K562 (cell line): ENCODE measurements around the gene ORAI1. TPM values are rescaled to one million over a fixed set of nuclear protein-coding genes. Genes with fewer than 3 reads are reported as not detected.

Experiments used
- AFF4 ChIP-seq: sonication (generic); formaldehyde crosslinking; IDR thresholded peaks from 2 replicates; pipeline ENCODE4 v1.8.0; 2023; ENCODE audit warnings: mild to moderate bottlenecking, missing genetic modification reagents
- ARNT ChIP-seq, 2 experiments: fragments of 450-650 bp; IDR thresholded peaks; 2 replicates each; pipeline ENCODE4 v1.6.1; 2016; ENCODE audit warnings: mild to moderate bottlenecking in 1 of 2
- CREM ChIP-seq: IDR thresholded peaks from 2 replicates; pipeline ENCODE4 v1.6.1; 2014; ENCODE audit warnings: antibody characterized with exemption, low read depth
- ETS2 ChIP-seq: IDR thresholded peaks from 2 replicates; pipeline ENCODE4 v1.6.1; 2016; ENCODE audit warnings: borderline replicate concordance, missing genetic modification characterization, mild to moderate bottlenecking, moderate library complexity, missing compliant biosample characterization; ENCODE audit not compliant: poor library complexity, severe bottlenecking
- ETV5 ChIP-seq: sonication (generic); formaldehyde crosslinking; IDR thresholded peaks from 2 replicates; pipeline ENCODE4 v1.4.0; 2020; ENCODE audit warnings: low read depth, mild to moderate bottlenecking, missing genetic modification reagents
- EWSR1 ChIP-seq: fragments of 450-650 bp; IDR thresholded peaks from 2 replicates; pipeline ENCODE4 v1.6.1; 2018; ENCODE audit warnings: borderline replicate concordance, mild to moderate bottlenecking, low read depth, moderate library complexity; ENCODE audit not compliant: partially characterized antibody
- FOXK1 ChIP-seq: sonication (generic); formaldehyde crosslinking; IDR thresholded peaks from 2 replicates; pipeline ENCODE4 v1.8.0; 2022; ENCODE audit warnings: missing genetic modification reagents, mild to moderate bottlenecking, borderline replicate concordance
- KAT7 ChIP-seq: sonication (generic); formaldehyde crosslinking; IDR thresholded peaks from 2 replicates; pipeline ENCODE4 v1.8.0; 2022; ENCODE audit warnings: missing genetic modification reagents, mild to moderate bottlenecking, borderline replicate concordance
- NONO ChIP-seq, 2 experiments: fragments of 200-400 bp in 1 of 2; fragments of 450-650 bp in 1 of 2; formaldehyde crosslinking in 1 of 2; IDR thresholded peaks; 2 replicates each; pipeline ENCODE4 v1.6.1; 2017; ENCODE audit warnings: low read depth in 2 of 2, mild to moderate bottlenecking in 2 of 2, moderate library complexity in 2 of 2, low read length in 1 of 2
- PHF21A ChIP-seq: fragments of 450-650 bp; IDR thresholded peaks from 2 replicates; pipeline ENCODE4 v1.6.1; 2017; ENCODE audit warnings: low read depth, borderline replicate concordance
- RBM14 ChIP-seq: fragments of 200-400 bp; formaldehyde crosslinking; IDR thresholded peaks from 2 replicates; pipeline ENCODE4 v1.6.1; 2018; ENCODE audit warnings: low read depth, mild to moderate bottlenecking, low read length, moderate library complexity, borderline replicate concordance; ENCODE audit not compliant: insufficient read depth
- TAL1 ChIP-seq: fragments of 450-650 bp; IDR thresholded peaks from 2 replicates; pipeline ENCODE4 v1.6.1; 2016; ENCODE audit warnings: mild to moderate bottlenecking
- TCF3 ChIP-seq: sonication (generic); formaldehyde crosslinking; IDR thresholded peaks from 2 replicates; pipeline ENCODE4 v1.4.0; 2020; ENCODE audit warnings: mild to moderate bottlenecking, missing genetic modification reagents
- TRIM25 ChIP-seq: fragments of 450-650 bp; IDR thresholded peaks from 2 replicates; pipeline ENCODE4 v1.7.0; 2016; ENCODE audit warnings: borderline replicate concordance
- ZFP91 ChIP-seq: sonication (generic); formaldehyde crosslinking; IDR thresholded peaks from 2 replicates; pipeline ENCODE4 v1.8.0; 2022; ENCODE audit warnings: mild to moderate bottlenecking, missing genetic modification reagents
- ZKSCAN3 ChIP-seq: fragments of 250-450 bp; sonication (Bioruptor Pico); IDR thresholded peaks from 2 replicates; pipeline ENCODE4 v1.4.0; 2020
- ZNF239 ChIP-seq: fragments of 250-450 bp; sonication (Bioruptor Pico); IDR thresholded peaks from 2 replicates; pipeline ENCODE4 v1.4.0; 2020; ENCODE audit warnings: mild to moderate bottlenecking
- ZNF586 ChIP-seq: fragments of 450-650 bp; formaldehyde crosslinking; conservative IDR thresholded peaks from 2 replicates; pipeline ENCODE4 v1.4.0; 2020; ENCODE audit warnings: mild to moderate bottlenecking, moderate library complexity
- ZNF655 ChIP-seq: fragments of 250-450 bp; sonication (Bioruptor Pico); IDR thresholded peaks from 2 replicates; pipeline ENCODE4 v1.5.0; 2021
- polyA plus RNA-seq, 8 experiments: library from polyadenylated mRNA; depleted of rRNA in 4 of 8; stranded (reverse) in 5 of 8; unstranded in 3 of 8; fragments of >200 nt; fragmentation: Nextera tagmentation in 2 of 8; fragmentation: Illumina TruSeq in 1 of 8; extraction: Ambion mirVana in 2 of 8; extraction: Trizol in 1 of 8; gene quantifications; 2 replicates each; pipeline versions ENCODE4 v1.2.1 to v1.2.3, GENCODE V29; 2011 to 2014; ENCODE audit warnings: inconsistent platforms in 1 of 8, missing spikeins in 1 of 8
- total RNA-seq, 7 experiments: library from RNA; depleted of rRNA in 6 of 7; stranded (reverse); fragments of >200 nt in 6 of 7; fragmentation: Illumina TruSeq in 2 of 7; extraction: Trizol in 2 of 7; gene quantifications; 2 replicates each; pipeline versions ENCODE4 v1.2.1 to v1.2.3, GENCODE V29; 2011 to 2021; ENCODE audit warnings: low replicate concordance in 1 of 7

The ORAI1 gene
- total and polyA plus RNA-seq, 9 of the 15 experiments (the other 6 are each of a cell fraction or from before 2014, with no cell fraction given) = 2.6 to 23.8 (median 9.3) TPM

GRCh38 chr12:121649819-121650353 lies 23.6 kb downstream of the ORAI1 start (continued):
- TF ChIP-seq ZNF655 (CRISPR knock-in tag) (no peak), ARNT (IDR thresholded peaks at IDR 0.05) (peak; percentile 17 to 63; a peak in 1 of 4 replicates), TAL1 (peak; percentile 92), ZNF586 (no peak), ZKSCAN3 (CRISPR knock-in tag) (no peak), ETV5 (CRISPR knock-in tag) (peak; percentile 44; the same call in 1 of the 2 replicates), KAT7 (CRISPR knock-in tag) (no peak), ZFP91 (CRISPR knock-in tag) (no peak), NONO (IDR thresholded peaks at IDR 0.05; ENCODE audit: low read depth in 2 of 2, low read length in 1 of 2) (no peak), RBM14 (no peak), PHF21A (no peak), FOXK1 (CRISPR knock-in tag) (no peak), EWSR1 (no peak), ZNF239 (peak; percentile 50; the same call in 1 of the 2 replicates), ETS2 (tag) (no peak), TRIM25 (no peak), TCF3 (CRISPR knock-in tag) (peak; percentile 97), CREM (peak; percentile 72), AFF4 (CRISPR knock-in tag) (no peak)
